Measurements from ENCODE around the gene LTBP1.

DNA sequence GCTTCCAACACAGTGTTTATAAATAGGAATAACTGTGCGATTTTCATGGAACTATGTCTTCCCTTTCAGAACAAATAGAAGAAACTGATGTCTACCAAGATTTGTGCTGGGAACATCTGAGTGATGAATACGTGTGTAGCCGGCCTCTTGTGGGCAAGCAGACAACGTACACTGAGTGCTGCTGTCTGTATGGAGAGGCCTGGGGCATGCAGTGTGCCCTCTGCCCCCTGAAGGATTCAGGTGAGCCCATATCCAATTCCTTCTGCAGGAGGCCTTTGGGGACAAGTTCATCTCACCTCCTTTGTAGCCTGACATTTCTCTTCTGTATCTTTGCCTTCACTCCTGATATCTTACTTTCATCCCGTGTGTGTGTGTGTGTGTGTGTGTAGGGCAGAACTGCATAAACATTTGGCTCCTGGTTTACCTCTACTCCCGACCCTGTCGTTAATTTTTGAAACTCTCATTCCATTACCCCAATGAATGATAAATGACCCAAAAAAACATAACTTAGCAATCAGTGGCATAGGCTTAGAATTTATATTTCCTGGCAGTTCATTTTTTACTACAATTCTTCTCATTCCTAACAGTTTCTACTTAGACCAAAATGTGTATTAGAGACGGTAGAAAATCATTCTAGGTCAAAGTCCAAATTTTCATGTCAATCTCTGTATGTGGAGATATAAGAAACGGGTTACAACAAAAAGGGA, 418.7 kb downstream of the LTBP1 start:
- TF ChIP-seq, protein P1, sequence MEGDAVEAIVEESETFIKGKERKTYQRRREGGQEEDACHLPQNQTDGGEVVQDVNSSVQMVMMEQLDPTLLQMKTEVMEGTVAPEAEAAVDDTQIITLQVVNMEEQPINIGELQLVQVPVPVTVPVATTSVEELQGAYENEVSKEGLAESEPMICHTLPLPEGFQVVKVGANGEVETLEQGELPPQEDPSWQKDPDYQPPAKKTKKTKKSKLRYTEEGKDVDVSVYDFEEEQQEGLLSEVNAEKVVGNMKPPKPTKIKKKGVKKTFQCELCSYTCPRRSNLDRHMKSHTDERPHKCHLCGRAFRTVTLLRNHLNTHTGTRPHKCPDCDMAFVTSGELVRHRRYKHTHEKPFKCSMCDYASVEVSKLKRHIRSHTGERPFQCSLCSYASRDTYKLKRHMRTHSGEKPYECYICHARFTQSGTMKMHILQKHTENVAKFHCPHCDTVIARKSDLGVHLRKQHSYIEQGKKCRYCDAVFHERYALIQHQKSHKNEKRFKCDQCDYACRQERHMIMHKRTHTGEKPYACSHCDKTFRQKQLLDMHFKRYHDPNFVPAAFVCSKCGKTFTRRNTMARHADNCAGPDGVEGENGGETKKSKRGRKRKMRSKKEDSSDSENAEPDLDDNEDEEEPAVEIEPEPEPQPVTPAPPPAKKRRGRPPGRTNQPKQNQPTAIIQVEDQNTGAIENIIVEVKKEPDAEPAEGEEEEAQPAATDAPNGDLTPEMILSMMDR (IDR thresholded peaks at IDR 0.05): no peak
- TF ChIP-seq POLR2A (IDR thresholded peaks at IDR 0.05): no peak
